DOHH2 (cell line): ENCODE data around the gene RBM44.

ENCODE experiments used
- CTCF ChIP-seq: fragments of 200-600 bp; sonication (generic); IDR thresholded peaks from one replicate; pipeline ENCODE4 v1.5.1; 2014; ENCODE audit warnings: antibody characterized with exemption, mild to moderate bottlenecking, low read depth, low read length; ENCODE audit not compliant: poor library complexity, severe bottlenecking
- EZH2phosphoT487 ChIP-seq: fragments of 200-600 bp; sonication (generic); IDR thresholded peaks from 2 replicates; pipeline ENCODE4 v1.6.1; 2017; ENCODE audit warnings: borderline replicate concordance, mild to moderate bottlenecking, antibody characterized with exemption, low read length, moderate library complexity, mixed read lengths

GRCh38 chr2:237827421-237827987, 28.9 kb downstream of the RBM44 start:
- no peak for TF ChIP-seq EZH2phosphoT487
- TF ChIP-seq CTCF = no peak
